Mucosa of descending colon (tissue), 3 donors: ENCODE results near the gene COMT. TPM values are rescaled to one million over a fixed set of nuclear protein-coding genes. Genes with fewer than 3 reads are reported as not detected.

ENCODE experiments used
- ATAC-seq: fragments of 200-7000 bp; cut with Tn5 transposase; one replicate; pipeline ENCODE4 v1.9.1; 2020; ENCODE audit warnings: mild to moderate bottlenecking, moderate library complexity
- DNase-seq, 3 donors: peaks; one replicate each; pipeline ENCODE4 v3.0.0-alpha.2; 2020
- H3K36me3 ChIP-seq: fragments of 200-600 bp; one replicate; pipeline ENCODE4 v1.8.0; 2021; ENCODE audit warnings: low read depth, mild to moderate bottlenecking
- H3K4me1 ChIP-seq: fragments of 200-600 bp; one replicate; pipeline ENCODE4 v1.8.0; 2021; ENCODE audit warnings: low read depth, mild to moderate bottlenecking
- H3K4me3 ChIP-seq: fragments of 200-600 bp; one replicate; pipeline ENCODE4 v1.8.0; 2021; ENCODE audit warnings: mild to moderate bottlenecking
- H3K9me3 ChIP-seq: fragments of 200-600 bp; one replicate; pipeline ENCODE4 v1.8.0; 2021; ENCODE audit warnings: mild to moderate bottlenecking
- intact Hi-C, 2 donors: fragments of 100-400 bp; cut with DNase I in 1 of 2; cut with micrococcal nuclease in 1 of 2; formaldehyde crosslinking; loops; one replicate each; pipeline versions ENCODE4 v1.11.0 to v1.11.1; 2022; cut with DNase I, micrococcal nuclease
- total RNA-seq, 3 donors: library from RNA; stranded (reverse); fragmentation: NEBNext Ultra II Directional in 2 of 3; extraction: Animal tissue kit (Norgen Biotek cat#: 25700) in 2 of 3; gene quantifications; one replicate each; pipeline versions ENCODE4 v1.2.1 to v1.2.4, GENCODE V29; 2021 to 2023
- TF ChIP-seq, protein P1 (sequence below): fragments of 200-600 bp; IDR thresholded peaks from one replicate; pipeline ENCODE4 v1.8.0; 2022; ENCODE audit warnings: antibody characterized with exemption, mild to moderate bottlenecking
- donor health status: DM: no; HTN: no; CAD: no; lungs with moderate emphysema.
- donor health status: DM: no; HTN: no; CAD: no.
- donor health status: DM: no; HTN: yes; CAD: no.

Gene COMT
- total RNA-seq, 3 donors from 2014 or later: 61.2 to 88.7 (median 70.7) TPM

DNA sequence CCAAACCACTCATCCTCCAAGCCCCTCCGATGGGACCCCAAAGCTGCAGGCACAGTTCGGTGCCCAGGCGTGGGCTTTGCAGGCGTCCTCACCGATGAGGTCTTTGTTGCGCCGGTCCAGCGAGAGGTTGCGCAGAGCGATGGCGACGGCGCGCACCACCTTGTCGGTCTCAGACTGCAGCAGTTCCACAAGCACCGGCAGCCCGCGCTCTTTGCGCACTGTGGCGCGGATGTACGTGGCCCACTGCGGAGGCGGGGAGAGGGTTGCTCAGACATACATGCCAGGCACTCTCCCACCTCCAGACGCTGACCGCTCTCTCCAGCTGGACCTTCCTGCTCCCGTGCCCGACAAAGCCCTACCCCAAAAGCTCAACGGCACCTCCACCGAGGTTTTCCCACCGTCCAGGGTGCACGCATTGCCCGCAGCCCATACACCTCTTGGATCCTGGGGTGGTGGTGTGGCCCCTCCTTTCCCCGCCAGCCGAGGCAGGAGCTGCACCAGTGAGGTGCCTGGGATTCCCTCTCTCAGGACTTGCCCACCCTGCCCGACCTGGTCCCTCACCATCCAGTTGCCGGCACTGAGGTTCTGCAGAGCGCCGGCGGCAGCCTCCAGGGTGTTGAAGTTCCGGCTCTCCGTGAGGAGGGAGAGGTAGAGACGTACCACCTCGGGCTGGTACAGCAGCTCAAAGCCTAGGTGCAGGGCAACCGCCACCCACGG, 32.1 kb downstream of the COMT start:
- no peaks in the 10 kb centered on the region for H3K36me3 ChIP-seq
- H3K9me3 ChIP-seq: no peaks in the 10 kb centered on the region
- no peak for ATAC-seq
- no peaks in the 10 kb centered on the region for H3K4me1 ChIP-seq
- H3K4me3 ChIP-seq: no peak overlapping the region
- TF ChIP-seq, protein P1, sequence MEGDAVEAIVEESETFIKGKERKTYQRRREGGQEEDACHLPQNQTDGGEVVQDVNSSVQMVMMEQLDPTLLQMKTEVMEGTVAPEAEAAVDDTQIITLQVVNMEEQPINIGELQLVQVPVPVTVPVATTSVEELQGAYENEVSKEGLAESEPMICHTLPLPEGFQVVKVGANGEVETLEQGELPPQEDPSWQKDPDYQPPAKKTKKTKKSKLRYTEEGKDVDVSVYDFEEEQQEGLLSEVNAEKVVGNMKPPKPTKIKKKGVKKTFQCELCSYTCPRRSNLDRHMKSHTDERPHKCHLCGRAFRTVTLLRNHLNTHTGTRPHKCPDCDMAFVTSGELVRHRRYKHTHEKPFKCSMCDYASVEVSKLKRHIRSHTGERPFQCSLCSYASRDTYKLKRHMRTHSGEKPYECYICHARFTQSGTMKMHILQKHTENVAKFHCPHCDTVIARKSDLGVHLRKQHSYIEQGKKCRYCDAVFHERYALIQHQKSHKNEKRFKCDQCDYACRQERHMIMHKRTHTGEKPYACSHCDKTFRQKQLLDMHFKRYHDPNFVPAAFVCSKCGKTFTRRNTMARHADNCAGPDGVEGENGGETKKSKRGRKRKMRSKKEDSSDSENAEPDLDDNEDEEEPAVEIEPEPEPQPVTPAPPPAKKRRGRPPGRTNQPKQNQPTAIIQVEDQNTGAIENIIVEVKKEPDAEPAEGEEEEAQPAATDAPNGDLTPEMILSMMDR: no peak
- peak in 1 of 3 donors; percentile 45 for DNase-seq
- intact Hi-C loops: loop anchor here in 1 of 2 donors (5.0 kb wide), 1 partner anchor 39 kb away; no protein-coding TSS in a partner anchor

DNA sequence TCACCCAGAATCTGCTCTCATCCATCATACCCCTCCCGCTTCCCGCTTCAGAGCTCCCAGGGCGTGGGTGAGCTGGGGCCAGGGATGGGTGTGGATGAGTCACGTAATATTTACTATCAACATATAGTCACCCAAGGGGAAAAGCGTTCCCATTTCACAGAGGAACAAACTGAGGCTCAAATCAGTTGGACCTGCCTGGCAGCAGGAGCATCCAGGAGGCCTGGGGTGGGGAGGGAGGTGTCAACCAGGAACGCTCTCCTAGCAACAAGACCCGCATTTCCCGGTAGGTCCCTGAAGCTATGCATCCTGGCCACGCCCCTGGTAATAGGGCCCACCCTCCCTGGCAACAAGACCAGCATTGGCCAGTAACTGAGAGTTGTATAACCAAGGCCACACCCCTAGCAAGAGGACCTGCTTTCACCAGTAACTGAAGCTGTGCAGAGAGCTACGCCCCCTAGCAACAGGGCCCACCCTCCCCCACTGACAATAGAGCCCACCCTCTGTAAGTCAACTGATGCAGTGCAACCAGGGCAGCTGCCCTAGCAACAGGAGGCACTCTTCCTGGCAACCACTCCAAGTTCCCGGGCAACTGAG, 32.8 kb downstream of the COMT start:
- Histone ChIP-seq H3K9me3 (no peaks in the 10 kb centered on the region), H3K4me1 (no peaks in the 10 kb centered on the region), H3K36me3 (no peaks in the 10 kb centered on the region), H3K4me3 (no peak overlapping the region)
- DNase-seq: peak; percentile 70 to 72 (median 71)
- ATAC-seq: peak; percentile 68
- intact Hi-C loops: loop anchor here in 1 of 2 donors (5.0 kb wide), 1 partner anchor 38 kb away; no protein-coding TSS in a partner anchor
- TF ChIP-seq, protein P1: no peak

DNA sequence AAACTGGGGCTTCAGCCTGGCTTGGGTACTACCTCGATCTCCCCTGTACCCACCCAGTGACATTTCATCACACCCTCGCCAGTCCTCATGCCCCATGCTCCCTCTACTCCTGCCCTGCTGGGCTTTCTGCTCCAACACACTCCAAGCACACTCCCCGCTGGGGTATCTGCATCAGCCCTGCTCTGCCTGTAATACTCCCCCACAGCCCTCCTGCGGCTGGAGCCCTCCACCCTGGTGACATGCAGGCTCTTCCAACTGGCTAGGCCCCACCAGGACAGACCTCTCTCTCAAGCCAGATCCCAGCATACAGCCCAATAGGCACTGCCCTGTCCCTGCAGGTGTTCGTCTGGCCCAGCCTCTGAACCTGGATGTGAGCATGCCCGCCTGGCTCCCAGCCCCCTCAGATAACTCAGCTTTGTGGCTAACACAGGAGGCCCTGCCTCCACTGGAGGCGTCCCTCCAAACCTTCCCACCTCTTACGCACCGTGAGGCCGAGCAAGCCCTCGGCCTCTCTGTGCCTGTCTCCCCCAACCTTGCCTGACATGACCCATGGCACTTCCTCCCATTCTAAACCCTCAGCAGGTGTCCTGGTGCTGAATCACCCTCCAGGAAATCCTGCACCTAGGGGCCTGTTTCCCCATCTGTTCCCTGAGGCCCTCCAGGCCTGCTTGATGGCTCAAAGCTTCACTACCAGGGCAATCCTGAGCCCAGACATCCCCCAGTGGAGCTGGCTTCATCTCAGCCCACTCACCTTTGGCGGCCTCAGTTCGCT, 33.5 kb downstream of the COMT start:
- DNase-seq (no peak), ATAC-seq (no peak)
- TF ChIP-seq, protein P1: no peak
- Histone ChIP-seq H3K9me3 (no peaks in the 10 kb centered on the region), H3K4me1 (no peaks in the 10 kb centered on the region), H3K36me3 (no peaks in the 10 kb centered on the region), H3K4me3 (no peak overlapping the region)
- intact Hi-C loops: loop anchor here in 1 of 2 donors (5.0 kb wide), 1 partner anchor 37 kb away; no protein-coding TSS in a partner anchor

DNA sequence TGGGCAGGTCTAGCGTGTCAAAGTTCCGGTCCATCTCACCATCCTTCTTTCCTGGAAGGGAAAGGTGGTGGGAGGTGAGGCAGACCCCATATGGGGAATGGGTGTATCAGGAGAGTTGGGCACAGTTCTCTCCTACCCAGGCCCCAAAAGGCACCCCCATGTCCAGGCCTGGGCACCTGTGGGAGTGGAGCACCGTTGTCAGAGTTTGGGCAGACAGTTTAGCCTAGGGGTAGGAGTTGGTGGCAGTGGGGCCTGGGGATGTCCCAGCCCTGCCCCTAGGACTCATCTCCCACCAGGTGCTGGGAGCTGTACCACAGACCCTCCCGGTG, 34.1 kb downstream of the COMT start:
- DNase-seq: no peak
- Histone ChIP-seq H3K36me3 (no peaks in the 10 kb centered on the region), H3K4me3 (no peak overlapping the region), H3K9me3 (no peaks in the 10 kb centered on the region), H3K4me1 (no peaks in the 10 kb centered on the region)
- TF ChIP-seq, protein P1: no peak
- ATAC-seq: no peak
- intact Hi-C loops: no loop called here

DNA sequence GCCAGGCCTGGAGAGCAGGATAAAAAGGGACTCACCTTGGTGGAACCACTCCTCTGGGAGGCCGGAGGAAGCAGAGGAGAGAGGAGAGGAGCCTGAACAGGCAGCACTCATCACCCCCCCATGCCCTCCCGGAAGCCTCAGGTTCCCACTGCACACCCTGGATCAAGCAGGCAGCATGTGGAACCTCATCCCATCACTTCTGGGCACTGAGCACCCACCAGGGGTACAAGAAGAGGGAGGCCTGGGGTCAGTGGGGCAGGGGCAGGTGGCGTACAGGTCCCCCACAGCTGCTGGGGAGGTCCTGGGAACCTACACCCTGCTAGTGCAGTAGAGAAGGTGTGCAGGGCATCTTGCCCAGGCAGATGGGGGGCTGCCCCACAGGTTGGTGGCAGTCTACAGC, 35.1 kb downstream of the COMT start:
- ATAC-seq (no peak), DNase-seq (no peak)
- no peaks in the 10 kb centered on the region for H3K9me3 ChIP-seq
- H3K36me3 ChIP-seq: no peaks in the 10 kb centered on the region
- no peak overlapping the region for H3K4me3 ChIP-seq
- TF ChIP-seq, protein P1: no peak
- intact Hi-C loops: no loop called here
- H3K4me1 ChIP-seq: no peaks in the 10 kb centered on the region
